Smooth muscle cell (in vitro differentiated cells): ENCODE measurements around the gene RRAD. TPM values are rescaled to one million over a fixed set of nuclear protein-coding genes. Genes with fewer than 3 reads are reported as not detected.

Source experiments
- DNase-seq: peaks from one replicate; lab custom pipeline; 2025; ENCODE audit not compliant: unreplicated experiment; lab: John Stamatoyannopoulos, UW
- H2AFZ ChIP-seq: fragments of 200-600 bp; sonication (generic); 2 replicates; pipeline ENCODE4 v1.6.0; 2016; ENCODE audit warnings: antibody characterized with exemption, low read depth, mild to moderate bottlenecking
- H3F3A ChIP-seq: fragments of 200-600 bp; sonication (generic); 2 replicates; pipeline ENCODE4 v1.6.0; 2017; ENCODE audit warnings: antibody characterized with exemption, low read depth
- H3K27ac ChIP-seq: fragments of 200-600 bp; sonication (generic); 2 replicates; pipeline ENCODE4 v1.5.1; 2016; ENCODE audit warnings: low read depth, mild to moderate bottlenecking
- H3K27me3 ChIP-seq: fragments of 200-600 bp; sonication (generic); 2 replicates; pipeline ENCODE4 v1.6.1; 2016; ENCODE audit warnings: low read depth, mild to moderate bottlenecking
- H3K36me3 ChIP-seq: fragments of 200-600 bp; sonication (generic); 2 replicates; pipeline ENCODE4 v1.5.1; 2016; ENCODE audit warnings: low read depth
- H3K4me1 ChIP-seq: fragments of 200-600 bp; sonication (generic); 2 replicates; pipeline ENCODE4 v1.5.1; 2016; ENCODE audit warnings: low read depth
- H3K4me2 ChIP-seq: fragments of 200-600 bp; sonication (generic); 2 replicates; pipeline ENCODE4 v1.6.0; 2016; ENCODE audit warnings: mild to moderate bottlenecking
- H3K4me3 ChIP-seq: fragments of 200-600 bp; sonication (generic); 2 replicates; pipeline ENCODE4 v1.5.1; 2016; ENCODE audit warnings: mild to moderate bottlenecking
- H3K79me2 ChIP-seq: fragments of 200-600 bp; sonication (generic); 2 replicates; pipeline ENCODE4 v1.6.0; 2016; ENCODE audit warnings: low read depth, mild to moderate bottlenecking
- H3K9ac ChIP-seq: fragments of 200-600 bp; sonication (generic); 2 replicates; pipeline ENCODE4 v1.6.0; 2016; ENCODE audit warnings: low read depth
- H3K9me3 ChIP-seq: fragments of 200-600 bp; sonication (generic); replicated peaks from 2 replicates; pipeline ENCODE4 v1.5.1; 2016; ENCODE audit warnings: low read depth
- H4K20me1 ChIP-seq: fragments of 200-600 bp; sonication (generic); 2 replicates; pipeline ENCODE4 v1.6.0; 2016; ENCODE audit warnings: low read depth
- WGBS: methylation state at CpG from one replicate; pipeline ENCODE4 v1.1.7; 2016; ENCODE audit warnings: low lambda C conversion rate; 5-methylcytosine and 5-hydroxymethylcytosine counted together
- polyA plus RNA-seq: library from polyadenylated mRNA; unstranded; fragments of >200 nt; fragmentation: Nextera tagmentation; extraction: Ambion mirVana; gene quantifications from 2 replicates; pipeline ENCODE4 v1.2.1, GENCODE V29; 2016
- total RNA-seq: library from RNA; depleted of rRNA; stranded (reverse); fragments of >200 nt; gene quantifications from 2 replicates; pipeline ENCODE4 v1.2.3, GENCODE V29; 2014
- TF ChIP-seq, protein P1 (sequence below): fragments of 200-600 bp; sonication (generic); IDR thresholded peaks from 2 replicates; pipeline ENCODE4 v1.5.1; 2017; ENCODE audit warnings: borderline replicate concordance, mild to moderate bottlenecking, antibody characterized with exemption; ENCODE audit not compliant: insufficient read depth, poor library complexity, severe bottlenecking

Gene RRAD
- total and polyA plus RNA-seq, 2 experiments from 2014 or later = 7.6 to 27.5 TPM

DNA sequence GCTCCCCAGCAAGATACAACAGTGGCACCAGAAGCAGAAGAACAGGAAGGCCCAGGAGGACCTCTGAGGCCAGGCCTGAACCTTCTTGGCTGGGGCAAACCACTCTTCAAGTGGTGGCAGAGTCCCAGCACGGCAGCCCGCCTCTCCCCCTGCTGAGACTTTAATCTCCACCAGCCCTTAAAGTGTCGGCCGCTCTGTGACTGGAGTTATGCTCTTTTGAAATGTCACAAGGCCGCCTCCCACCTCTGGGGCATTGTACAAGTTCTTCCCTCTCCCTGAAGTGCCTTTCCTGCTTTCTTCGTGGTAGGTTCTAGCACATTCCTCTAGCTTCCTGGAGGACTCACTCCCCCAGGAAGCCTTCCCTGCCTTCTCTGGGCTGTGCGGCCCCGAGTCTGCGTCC, 47.6 kb upstream of the RRAD start:
- TF ChIP-seq, protein P1, sequence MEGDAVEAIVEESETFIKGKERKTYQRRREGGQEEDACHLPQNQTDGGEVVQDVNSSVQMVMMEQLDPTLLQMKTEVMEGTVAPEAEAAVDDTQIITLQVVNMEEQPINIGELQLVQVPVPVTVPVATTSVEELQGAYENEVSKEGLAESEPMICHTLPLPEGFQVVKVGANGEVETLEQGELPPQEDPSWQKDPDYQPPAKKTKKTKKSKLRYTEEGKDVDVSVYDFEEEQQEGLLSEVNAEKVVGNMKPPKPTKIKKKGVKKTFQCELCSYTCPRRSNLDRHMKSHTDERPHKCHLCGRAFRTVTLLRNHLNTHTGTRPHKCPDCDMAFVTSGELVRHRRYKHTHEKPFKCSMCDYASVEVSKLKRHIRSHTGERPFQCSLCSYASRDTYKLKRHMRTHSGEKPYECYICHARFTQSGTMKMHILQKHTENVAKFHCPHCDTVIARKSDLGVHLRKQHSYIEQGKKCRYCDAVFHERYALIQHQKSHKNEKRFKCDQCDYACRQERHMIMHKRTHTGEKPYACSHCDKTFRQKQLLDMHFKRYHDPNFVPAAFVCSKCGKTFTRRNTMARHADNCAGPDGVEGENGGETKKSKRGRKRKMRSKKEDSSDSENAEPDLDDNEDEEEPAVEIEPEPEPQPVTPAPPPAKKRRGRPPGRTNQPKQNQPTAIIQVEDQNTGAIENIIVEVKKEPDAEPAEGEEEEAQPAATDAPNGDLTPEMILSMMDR = no peak
- H3K9ac ChIP-seq = no peak overlapping the region
- H3K36me3 ChIP-seq = no peaks in the 10 kb centered on the region
- H3K4me1 ChIP-seq = no peaks in the 10 kb centered on the region
- 54% methylated on average over 9 of the region's 9 CpGs for WGBS
- no peak overlapping the region for H3K4me3 ChIP-seq
- no peaks in the 10 kb centered on the region for H3K27me3 ChIP-seq
- no peak for DNase-seq
- H4K20me1 ChIP-seq = no peaks in the 10 kb centered on the region
- no peak overlapping the region for H3K27ac ChIP-seq
- H3K4me2 ChIP-seq = no peak overlapping the region
- no peak overlapping the region for H2AFZ ChIP-seq
- no peaks in the 10 kb centered on the region for H3K9me3 ChIP-seq
- H3F3A ChIP-seq = no peaks in the 10 kb centered on the region
- no peaks in the 10 kb centered on the region for H3K79me2 ChIP-seq

DNA sequence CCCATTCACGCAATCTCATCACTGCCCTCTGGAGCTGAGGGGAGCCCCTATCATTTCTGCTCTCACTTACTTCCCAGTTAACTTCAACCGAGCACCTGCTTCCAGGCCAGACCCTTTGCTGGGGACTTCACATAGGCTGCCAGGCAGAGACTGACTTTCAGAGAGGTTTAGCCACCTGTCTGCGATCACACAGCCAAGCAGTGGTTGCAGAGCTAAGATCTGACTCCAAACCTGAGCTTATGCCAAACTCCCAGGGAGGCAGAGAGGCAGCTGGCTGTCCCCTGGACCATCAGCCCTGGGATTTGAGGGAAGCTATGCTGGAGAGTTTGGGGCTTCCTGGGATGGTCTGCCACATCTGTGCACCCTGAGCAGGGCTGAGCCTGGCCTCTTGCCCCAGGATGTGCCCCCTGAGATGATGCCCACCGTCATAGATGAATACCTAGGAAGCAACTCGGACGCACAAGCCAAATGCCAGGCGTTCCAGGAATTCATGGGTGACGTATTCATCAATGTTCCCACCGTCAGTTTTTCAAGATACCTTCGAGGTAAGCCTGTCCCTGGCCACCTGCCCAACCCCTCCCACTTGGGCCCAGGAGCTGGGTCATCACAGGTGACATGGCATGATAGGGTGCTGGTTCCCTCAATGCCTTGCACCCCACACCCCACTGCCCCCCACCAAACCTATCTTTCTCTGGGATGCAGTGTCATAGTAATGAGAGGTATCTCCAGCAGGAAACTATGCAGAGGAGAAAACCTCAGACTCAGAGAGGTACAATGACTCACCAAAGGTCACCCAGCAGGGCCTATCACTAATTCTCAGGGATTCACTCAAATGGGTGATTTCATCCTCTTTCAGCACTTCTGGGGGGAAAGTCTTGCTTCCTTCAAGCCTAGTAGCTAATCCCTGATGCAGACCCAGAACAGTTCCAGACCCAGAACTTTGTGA, 45.7 kb upstream of the RRAD start:
- no peaks in the 10 kb centered on the region for H3K79me2 ChIP-seq
- no peaks in the 10 kb centered on the region for H4K20me1 ChIP-seq
- no peaks in the 10 kb centered on the region for H3K4me1 ChIP-seq
- no peak overlapping the region for H3K4me2 ChIP-seq
- H3F3A ChIP-seq = no peaks in the 10 kb centered on the region
- 88% methylated on average over 10 of the region's 10 CpGs for WGBS
- DNase-seq = no peak
- no peak overlapping the region for H3K4me3 ChIP-seq
- no peaks in the 10 kb centered on the region for H3K27me3 ChIP-seq
- H2AFZ ChIP-seq = no peak overlapping the region
- no peaks in the 10 kb centered on the region for H3K36me3 ChIP-seq
- no peak overlapping the region for H3K9ac ChIP-seq
- TF ChIP-seq, protein P1 = no peak
- no peaks in the 10 kb centered on the region for H3K9me3 ChIP-seq
- no peak overlapping the region for H3K27ac ChIP-seq

DNA sequence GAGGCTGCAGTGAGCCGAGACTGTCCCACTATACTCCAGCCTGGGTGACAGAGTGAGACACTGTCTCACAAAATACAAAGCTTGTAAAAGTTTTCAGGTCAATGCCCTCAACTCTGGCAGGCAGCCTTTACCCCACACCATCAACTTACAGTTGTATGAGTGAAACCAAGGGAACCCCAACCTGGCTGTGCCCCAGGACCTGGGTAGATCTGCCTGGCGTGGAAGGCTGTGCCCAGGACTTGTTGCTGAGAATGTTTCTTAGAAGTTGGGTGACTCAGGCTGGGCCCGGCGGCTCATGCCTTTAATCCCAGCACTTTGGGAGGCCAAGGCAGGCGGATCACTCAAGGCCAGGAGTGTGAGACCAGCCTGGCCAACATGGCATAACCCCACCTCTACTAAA, 43.5 kb upstream of the RRAD start:
- Histone ChIP-seq H3K27me3 (no peaks in the 10 kb centered on the region), H4K20me1 (no peaks in the 10 kb centered on the region), H3K4me1 (no peaks in the 10 kb centered on the region), H3K4me2 (no peak overlapping the region), H3K9ac (no peak overlapping the region), H3K36me3 (no peaks in the 10 kb centered on the region), H3K27ac (no peak overlapping the region), H3F3A (no peaks in the 10 kb centered on the region), H3K9me3 (no peaks in the 10 kb centered on the region), H2AFZ (no peak overlapping the region), H3K4me3 (no peak overlapping the region), H3K79me2 (no peaks in the 10 kb centered on the region)
- TF ChIP-seq, protein P1 = no peak
- DNase-seq = no peak
- WGBS = 82% methylated on average over 5 of the region's 5 CpGs

DNA sequence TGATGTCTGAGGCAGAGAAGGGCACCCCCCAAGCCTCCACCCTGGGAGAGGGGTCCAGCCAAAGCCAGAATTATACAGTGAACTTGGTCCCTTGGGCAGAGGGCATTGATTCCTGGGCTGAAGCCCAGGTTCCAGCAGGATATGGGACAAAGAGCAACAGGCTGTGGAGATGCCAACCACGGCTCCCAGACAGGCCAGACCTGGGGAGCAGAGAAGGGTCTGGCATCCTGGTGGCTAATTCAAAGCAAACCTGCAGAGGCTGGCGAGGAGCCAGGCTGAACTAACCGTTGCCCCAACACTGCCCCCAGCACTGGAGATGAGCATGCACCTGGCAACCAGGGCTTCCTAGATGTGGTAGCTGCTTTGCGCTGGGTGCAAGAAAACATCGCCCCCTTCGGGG, 38.7 kb upstream of the RRAD start:
- Histone ChIP-seq H3K9ac (no peak overlapping the region), H3K27ac (no peak overlapping the region), H3K27me3 (no peaks in the 10 kb centered on the region), H3K79me2 (no peaks in the 10 kb centered on the region), H3K4me2 (no peak overlapping the region), H3K4me1 (no peaks in the 10 kb centered on the region), H4K20me1 (no peaks in the 10 kb centered on the region), H3K9me3 (no peaks in the 10 kb centered on the region), H3K36me3 (no peaks in the 10 kb centered on the region), H2AFZ (no peak overlapping the region), H3F3A (no peaks in the 10 kb centered on the region), H3K4me3 (no peak overlapping the region)
- 85% methylated on average over 6 of the region's 6 CpGs for WGBS
- TF ChIP-seq, protein P1 = no peak
- DNase-seq = no peak
